KMS-11 (cell line): ENCODE data around the gene RAB1B.

Experiments used
- H2AFZ ChIP-seq: fragments of 200-600 bp; sonication (generic); 2 replicates; pipeline ENCODE4 v1.6.1; 2016; ENCODE audit warnings: antibody characterized with exemption, mixed run types, low read depth
- H3K27ac ChIP-seq: fragments of 200-600 bp; sonication (generic); 2 replicates; pipeline ENCODE4 v1.6.1; 2016; ENCODE audit warnings: mild to moderate bottlenecking, mixed run types
- H3K27me3 ChIP-seq: fragments of 200-600 bp; sonication (generic); 2 replicates; pipeline ENCODE4 v1.6.1; 2017; ENCODE audit warnings: mild to moderate bottlenecking, low read depth, mixed run types, moderate library complexity; ENCODE audit not compliant: insufficient read depth
- H3K36me3 ChIP-seq: fragments of 200-600 bp; sonication (generic); 2 replicates; pipeline ENCODE4 v1.6.1; 2017; ENCODE audit warnings: mild to moderate bottlenecking, mixed run types; ENCODE audit not compliant: insufficient read depth
- H3K4me1 ChIP-seq: fragments of 200-600 bp; sonication (generic); 2 replicates; pipeline ENCODE4 v1.6.1; 2016; ENCODE audit warnings: mild to moderate bottlenecking, low read depth, mixed run types; ENCODE audit not compliant: poor library complexity, severe bottlenecking
- H3K4me2 ChIP-seq: fragments of 200-600 bp; sonication (generic); 2 replicates; pipeline ENCODE4 v1.7.0; 2016; ENCODE audit warnings: mild to moderate bottlenecking, mixed run types
- H3K4me3 ChIP-seq: fragments of 200-600 bp; sonication (generic); IDR thresholded peaks from 2 replicates; pipeline ENCODE4 v1.6.1; 2017; ENCODE audit warnings: low read depth, low read length, mixed read lengths; ENCODE audit not compliant: insufficient read depth
- H3K79me2 ChIP-seq: fragments of 200-600 bp; sonication (generic); 2 replicates; pipeline ENCODE4 v1.6.1; 2016; ENCODE audit warnings: low read depth, mixed run types; ENCODE audit not compliant: insufficient read depth
- H3K9ac ChIP-seq: fragments of 200-600 bp; sonication (generic); 2 replicates; pipeline ENCODE4 v1.6.1; 2016; ENCODE audit warnings: mild to moderate bottlenecking, mixed run types
- H4K20me1 ChIP-seq: fragments of 200-600 bp; sonication (generic); 2 replicates; pipeline ENCODE4 v1.6.1; 2016; ENCODE audit warnings: mild to moderate bottlenecking, mixed run types; ENCODE audit not compliant: insufficient read depth
- TF ChIP-seq, protein P1 (sequence below): fragments of 200-600 bp; sonication (generic); conservative IDR thresholded peaks from 2 replicates; pipeline ENCODE4 v1.6.1; 2017; ENCODE audit warnings: low read depth, mild to moderate bottlenecking, antibody characterized with exemption, low read length, moderate library complexity, mixed read lengths

The RAB1B gene

GRCh38 chr11:66239998-66240780, 28.2 kb upstream of the RAB1B start:
- no peak overlapping the region for H2AFZ ChIP-seq
- H3K4me3 ChIP-seq: no peak overlapping the region
- H3K79me2 ChIP-seq: no peaks in the 10 kb centered on the region
- H3K4me1 ChIP-seq: peaks cover 20% of the 10 kb centered on the region
- H4K20me1 ChIP-seq: no peaks in the 10 kb centered on the region
- no peaks in the 10 kb centered on the region for H3K27me3 ChIP-seq
- no peaks in the 10 kb centered on the region for H3K36me3 ChIP-seq
- H3K4me2 ChIP-seq: no peak overlapping the region
- no peak overlapping the region for H3K9ac ChIP-seq
- H3K27ac ChIP-seq: no peak overlapping the region
- TF ChIP-seq, protein P1, sequence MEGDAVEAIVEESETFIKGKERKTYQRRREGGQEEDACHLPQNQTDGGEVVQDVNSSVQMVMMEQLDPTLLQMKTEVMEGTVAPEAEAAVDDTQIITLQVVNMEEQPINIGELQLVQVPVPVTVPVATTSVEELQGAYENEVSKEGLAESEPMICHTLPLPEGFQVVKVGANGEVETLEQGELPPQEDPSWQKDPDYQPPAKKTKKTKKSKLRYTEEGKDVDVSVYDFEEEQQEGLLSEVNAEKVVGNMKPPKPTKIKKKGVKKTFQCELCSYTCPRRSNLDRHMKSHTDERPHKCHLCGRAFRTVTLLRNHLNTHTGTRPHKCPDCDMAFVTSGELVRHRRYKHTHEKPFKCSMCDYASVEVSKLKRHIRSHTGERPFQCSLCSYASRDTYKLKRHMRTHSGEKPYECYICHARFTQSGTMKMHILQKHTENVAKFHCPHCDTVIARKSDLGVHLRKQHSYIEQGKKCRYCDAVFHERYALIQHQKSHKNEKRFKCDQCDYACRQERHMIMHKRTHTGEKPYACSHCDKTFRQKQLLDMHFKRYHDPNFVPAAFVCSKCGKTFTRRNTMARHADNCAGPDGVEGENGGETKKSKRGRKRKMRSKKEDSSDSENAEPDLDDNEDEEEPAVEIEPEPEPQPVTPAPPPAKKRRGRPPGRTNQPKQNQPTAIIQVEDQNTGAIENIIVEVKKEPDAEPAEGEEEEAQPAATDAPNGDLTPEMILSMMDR: no peak

DNA sequence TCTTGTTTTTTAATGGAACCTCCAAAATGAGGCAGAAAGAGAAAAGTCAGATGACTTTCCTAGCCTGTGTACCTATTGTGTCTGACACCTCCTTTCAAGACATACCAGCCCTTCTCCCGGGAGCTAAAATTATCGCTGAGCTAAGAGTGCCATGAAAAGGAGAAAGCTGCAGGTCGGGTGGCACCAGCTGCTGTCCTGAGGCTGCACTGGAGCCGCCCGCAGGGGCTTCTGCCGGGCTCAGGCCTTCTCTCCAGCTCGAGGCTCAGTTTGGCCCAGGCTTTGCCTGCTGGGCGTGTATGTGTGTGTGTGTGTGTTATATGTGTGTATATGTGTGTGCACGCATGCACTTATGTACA, 27.7 kb upstream of the RAB1B start:
- Histone ChIP-seq H3K4me1 (peaks cover 20% of the 10 kb centered on the region), H3K27me3 (no peaks in the 10 kb centered on the region), H4K20me1 (no peaks in the 10 kb centered on the region), H3K36me3 (no peaks in the 10 kb centered on the region), H3K4me2 (no peak overlapping the region), H3K9ac (no peak overlapping the region), H2AFZ (no peak overlapping the region), H3K4me3 (no peak overlapping the region), H3K27ac (no peak overlapping the region), H3K79me2 (no peaks in the 10 kb centered on the region)
- TF ChIP-seq, protein P1: no peak

- no peaks in the 10 kb centered on the region for H3K79me2 ChIP-seq
- H2AFZ ChIP-seq: no peak overlapping the region
- no peak overlapping the region for H3K9ac ChIP-seq
- H3K27ac ChIP-seq: no peak overlapping the region
- TF ChIP-seq, protein P1: no peak
- no peak overlapping the region for H3K4me3 ChIP-seq
- H3K4me1 ChIP-seq: peaks cover 20% of the 10 kb centered on the region
- no peak overlapping the region for H3K4me2 ChIP-seq
- no peaks in the 10 kb centered on the region for H3K36me3 ChIP-seq
- no peaks in the 10 kb centered on the region for H4K20me1 ChIP-seq
- H3K27me3 ChIP-seq: no peaks in the 10 kb centered on the region
These were observed 26.2 kb upstream of the RAB1B start for GRCh38 chr11:66242095-66242765.

GRCh38 chr11:66243782-66244535, 24.5 kb upstream of the RAB1B start:
- H3K27ac ChIP-seq: no peak overlapping the region
- H3K36me3 ChIP-seq: no peaks in the 10 kb centered on the region
- peaks cover 20% of the 10 kb centered on the region for H3K4me1 ChIP-seq
- H3K27me3 ChIP-seq: no peaks in the 10 kb centered on the region
- TF ChIP-seq, protein P1: no peak
- H4K20me1 ChIP-seq: no peaks in the 10 kb centered on the region
- H3K79me2 ChIP-seq: no peaks in the 10 kb centered on the region
- no peak overlapping the region for H2AFZ ChIP-seq
- H3K4me2 ChIP-seq: no peak overlapping the region
- H3K4me3 ChIP-seq: no peak overlapping the region
- H3K9ac ChIP-seq: no peak overlapping the region
